MM.1S (cell line): ENCODE data around the gene AFP.

Source experiments
- DNase-seq: peaks from one replicate; pipeline ENCODE4 v3.0.0-alpha.2; 2015
- H2AFZ ChIP-seq: fragments of 300-600 bp; sonication (generic); 2 replicates; pipeline ENCODE4 v1.6.0; 2016; ENCODE audit warnings: antibody characterized with exemption, low read length
- H3F3A ChIP-seq: fragments of 300-600 bp; sonication (generic); 2 replicates; pipeline ENCODE4 v1.6.1; 2016; ENCODE audit warnings: mild to moderate bottlenecking, antibody characterized with exemption, low read length, moderate library complexity, mixed read lengths; ENCODE audit not compliant: insufficient read depth
- H3K27ac ChIP-seq: fragments of 300-600 bp; sonication (generic); 2 replicates; pipeline ENCODE4 v1.5.1; 2016; ENCODE audit warnings: mild to moderate bottlenecking, low read length
- H3K27me3 ChIP-seq: fragments of 300-600 bp; sonication (generic); replicated peaks from 2 replicates; pipeline ENCODE4 v1.6.0; 2016; ENCODE audit warnings: low read length; ENCODE audit not compliant: insufficient read depth
- H3K36me3 ChIP-seq: fragments of 300-600 bp; sonication (generic); replicated peaks from 2 replicates; pipeline ENCODE4 v1.6.1; 2016; ENCODE audit warnings: mild to moderate bottlenecking, low read length, mixed read lengths; ENCODE audit not compliant: insufficient read depth
- H3K4me1 ChIP-seq: fragments of 300-600 bp; sonication (generic); 2 replicates; pipeline ENCODE4 v1.6.1; 2016; ENCODE audit warnings: low read length, mixed read lengths
- H3K4me2 ChIP-seq: fragments of 300-600 bp; sonication (generic); 2 replicates; pipeline ENCODE4 v1.6.0; 2016; ENCODE audit warnings: low read depth, low read length
- H3K4me3 ChIP-seq: fragments of 300-600 bp; sonication (generic); 2 replicates; pipeline ENCODE4 v1.5.1; 2016; ENCODE audit warnings: low read length, mixed read lengths
- H3K79me2 ChIP-seq: fragments of 300-600 bp; sonication (generic); 2 replicates; pipeline ENCODE4 v1.6.1; 2016; ENCODE audit warnings: mixed run types, low read length, mixed read lengths
- H3K9ac ChIP-seq: fragments of 300-600 bp; sonication (generic); 2 replicates; pipeline ENCODE4 v1.6.1; 2016; ENCODE audit warnings: low read length, mixed read lengths
- H3K9me2 ChIP-seq: fragments of 300-600 bp; sonication (generic); replicated peaks from 2 replicates; pipeline ENCODE4 v1.6.1; 2016; ENCODE audit warnings: mild to moderate bottlenecking, low read length, mixed read lengths; ENCODE audit not compliant: insufficient read depth
- H3K9me3 ChIP-seq: fragments of 300-600 bp; sonication (generic); replicated peaks from 2 replicates; pipeline ENCODE4 v1.6.1; 2016; ENCODE audit warnings: mild to moderate bottlenecking, low read length, mixed read lengths; ENCODE audit not compliant: insufficient read depth
- H4K20me1 ChIP-seq: fragments of 300-600 bp; sonication (generic); 2 replicates; pipeline ENCODE4 v1.6.1; 2016; ENCODE audit warnings: mild to moderate bottlenecking, low read length, moderate library complexity, mixed read lengths; ENCODE audit not compliant: insufficient read depth
- CTCF ChIP-seq: fragments of 300-600 bp; sonication (generic); IDR thresholded peaks from 2 replicates; pipeline ENCODE4 v1.5.1; 2016; ENCODE audit warnings: antibody characterized with exemption, low read length, mixed read lengths
- EZH2 ChIP-seq: fragments of 300-600 bp; sonication (generic); optimal IDR thresholded peaks from 2 replicates; pipeline ENCODE3; 2017; ENCODE audit warnings: low read depth, mild to moderate bottlenecking, antibody characterized with exemption, low read length, mixed read lengths
- EZH2phosphoT487 ChIP-seq: fragments of 300-600 bp; sonication (generic); IDR thresholded peaks from 2 replicates; pipeline ENCODE4 v1.6.1; 2018; ENCODE audit warnings: antibody characterized with exemption, low read length

Gene AFP

GRCh38 chr4:73391774-73392173, 44.2 kb upstream of the AFP start:
- Histone ChIP-seq H3K9me3 (no peaks in the 10 kb centered on the region), H2AFZ (no peak overlapping the region), H3K79me2 (no peaks in the 10 kb centered on the region), H3F3A (no peaks in the 10 kb centered on the region), H3K4me3 (no peak overlapping the region), H3K36me3 (no peaks in the 10 kb centered on the region), H3K27ac (no peak overlapping the region), H3K27me3 (no peaks in the 10 kb centered on the region), H3K9me2 (no peaks in the 10 kb centered on the region), H3K9ac (no peak overlapping the region), H4K20me1 (no peaks in the 10 kb centered on the region), H3K4me1 (no peaks in the 10 kb centered on the region), H3K4me2 (no peak overlapping the region)
- DNase-seq: no peak
- no peak for TF ChIP-seq EZH2phosphoT487
- TF ChIP-seq EZH2: no peak
- TF ChIP-seq CTCF: no peak

- Histone ChIP-seq H3K27me3 (no peaks in the 10 kb centered on the region), H3K27ac (no peak overlapping the region)
- DNase-seq: no peak
These were observed 43.1 kb upstream of the AFP start for GRCh38 chr4:73392936-73393335.

GRCh38 chr4:73396304-73396703, 39.7 kb upstream of the AFP start:
- Histone ChIP-seq H4K20me1 (no peaks in the 10 kb centered on the region), H2AFZ (no peak overlapping the region), H3K27ac (no peak overlapping the region), H3K79me2 (no peaks in the 10 kb centered on the region), H3K4me3 (no peak overlapping the region), H3F3A (no peaks in the 10 kb centered on the region), H3K4me1 (no peaks in the 10 kb centered on the region), H3K36me3 (no peaks in the 10 kb centered on the region), H3K27me3 (no peaks in the 10 kb centered on the region), H3K9me2 (no peaks in the 10 kb centered on the region), H3K4me2 (no peak overlapping the region), H3K9ac (no peak overlapping the region), H3K9me3 (no peaks in the 10 kb centered on the region)
- no peak for TF ChIP-seq EZH2phosphoT487
- TF ChIP-seq EZH2: no peak
- TF ChIP-seq CTCF: no peak
- DNase-seq: no peak

More at GRCh38 chr4:73392936-73393335, 43.1 kb upstream of the AFP start:
- no peak overlapping the region for H2AFZ ChIP-seq
- H3K9me2 ChIP-seq: no peaks in the 10 kb centered on the region
- no peaks in the 10 kb centered on the region for H3K9me3 ChIP-seq
- H3K9ac ChIP-seq: no peak overlapping the region
- no peak overlapping the region for H3K4me2 ChIP-seq
- H3F3A ChIP-seq: no peaks in the 10 kb centered on the region
- no peak for TF ChIP-seq CTCF
- TF ChIP-seq EZH2phosphoT487: no peak
- no peak for TF ChIP-seq EZH2
- H4K20me1 ChIP-seq: no peaks in the 10 kb centered on the region
- H3K4me1 ChIP-seq: no peaks in the 10 kb centered on the region
- no peaks in the 10 kb centered on the region for H3K79me2 ChIP-seq
- no peaks in the 10 kb centered on the region for H3K36me3 ChIP-seq
- no peak overlapping the region for H3K4me3 ChIP-seq
